Left lung (tissue), 10 donors: ENCODE data around the gene SAMD4B. TPM values are rescaled to one million over a fixed set of nuclear protein-coding genes. Genes with fewer than 3 reads are reported as not detected.
A peak's percentile ranks its signal among the peaks of the same experiment; 100 is the strongest.

Experiments
- ATAC-seq: fragments of 200-7000 bp; cut with Tn5 transposase; one replicate; pipeline ENCODE4 v1.9.1; 2020; ENCODE audit warnings: moderate library complexity
- DNase-seq, 4 donors: peaks; one replicate each; pipeline ENCODE4 v3.0.0-alpha.2; 2013 to 2020
- H3K27ac ChIP-seq, 2 donors: fragments of 200-600 bp; sonication (generic) in 1 of 2; one replicate each; pipeline versions ENCODE4 v1.5.0 to v1.8.0; 2020 to 2021
- H3K27me3 ChIP-seq, 2 donors: fragments of 200-600 bp; sonication (generic) in 1 of 2; one replicate each; pipeline versions ENCODE4 v1.5.0 to v1.8.0; 2020 to 2021
- H3K36me3 ChIP-seq, 2 donors: fragments of 200-600 bp; sonication (generic) in 1 of 2; one replicate each; pipeline versions ENCODE4 v1.5.0 to v1.8.0; 2020 to 2021
- H3K4me1 ChIP-seq, 2 donors: fragments of 200-600 bp; one replicate each; pipeline ENCODE4 v1.8.0; 2021
- H3K4me3 ChIP-seq, 2 donors: fragments of 200-600 bp; sonication (generic) in 1 of 2; one replicate each; pipeline versions ENCODE4 v1.5.0 to v1.8.0; 2020 to 2021; ENCODE audit warnings: mild to moderate bottlenecking in 1 of 2
- H3K9me3 ChIP-seq, 2 donors: fragments of 200-600 bp; sonication (generic) in 1 of 2; one replicate each; pipeline versions ENCODE4 v1.5.0 to v1.8.0; 2020 to 2021
- intact Hi-C, 2 donors: fragments of 100-400 bp; cut with DNase I; formaldehyde crosslinking; loops; one replicate each; pipeline versions ENCODE4 v1.11.2 to v1.14.2; 2022
- polyA plus RNA-seq, 6 donors: library from polyadenylated mRNA; unstranded; fragments of 120-200 nt; gene quantifications; one replicate each; pipeline ENCODE4 v1.2.1, GENCODE V29; 2013; ENCODE audit not compliant: insufficient read length in 6 of 6
- total RNA-seq, 2 donors: library from RNA; stranded (reverse); fragmentation: NEBNext Ultra II Directional; extraction: Animal tissue kit (Norgen Biotek cat#: 25700); gene quantifications; one replicate each; pipeline ENCODE4 v1.2.1, GENCODE V29; 2021
- TF ChIP-seq, protein P1 (sequence below), 2 donors: fragments of 200-600 bp; sonication (generic) in 1 of 2; IDR thresholded peaks; one replicate each; pipeline versions ENCODE4 v1.5.0 to v1.8.0; 2021; ENCODE audit warnings: antibody characterized with exemption in 2 of 2
- donor health status: DM: no; HTN: yes; CAD: no.
- donor health status: DM: no; HTN: no; CAD: no.

SAMD4B gene
- total and polyA plus RNA-seq, 8 donors: 74.1 to 127 (median 107) TPM

GRCh38 chr19:39401549-39402345 lies 59.5 kb downstream of the SAMD4B start:
- peaks cover 29 to 92% of the 10 kb centered on the region in 2 donors for H3K4me1 ChIP-seq
- intact Hi-C loops: no loop called here
- peaks cover 0 to 7% of the 10 kb centered on the region in 2 donors for H3K36me3 ChIP-seq
- no peaks in the 10 kb centered on the region for H3K9me3 ChIP-seq
- H3K27me3 ChIP-seq: no peaks in the 10 kb centered on the region
- peak overlapping the region; percentile 96 to 100 for H3K27ac ChIP-seq
- H3K4me3 ChIP-seq: peak overlapping the region in 1 of 2 donors; percentile 47
- DNase-seq (peak in 1 of 4 donors; percentile 84), ATAC-seq (no peak)
- TF ChIP-seq, protein P1, sequence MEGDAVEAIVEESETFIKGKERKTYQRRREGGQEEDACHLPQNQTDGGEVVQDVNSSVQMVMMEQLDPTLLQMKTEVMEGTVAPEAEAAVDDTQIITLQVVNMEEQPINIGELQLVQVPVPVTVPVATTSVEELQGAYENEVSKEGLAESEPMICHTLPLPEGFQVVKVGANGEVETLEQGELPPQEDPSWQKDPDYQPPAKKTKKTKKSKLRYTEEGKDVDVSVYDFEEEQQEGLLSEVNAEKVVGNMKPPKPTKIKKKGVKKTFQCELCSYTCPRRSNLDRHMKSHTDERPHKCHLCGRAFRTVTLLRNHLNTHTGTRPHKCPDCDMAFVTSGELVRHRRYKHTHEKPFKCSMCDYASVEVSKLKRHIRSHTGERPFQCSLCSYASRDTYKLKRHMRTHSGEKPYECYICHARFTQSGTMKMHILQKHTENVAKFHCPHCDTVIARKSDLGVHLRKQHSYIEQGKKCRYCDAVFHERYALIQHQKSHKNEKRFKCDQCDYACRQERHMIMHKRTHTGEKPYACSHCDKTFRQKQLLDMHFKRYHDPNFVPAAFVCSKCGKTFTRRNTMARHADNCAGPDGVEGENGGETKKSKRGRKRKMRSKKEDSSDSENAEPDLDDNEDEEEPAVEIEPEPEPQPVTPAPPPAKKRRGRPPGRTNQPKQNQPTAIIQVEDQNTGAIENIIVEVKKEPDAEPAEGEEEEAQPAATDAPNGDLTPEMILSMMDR (IDR thresholded peaks at IDR 0.05): no peak

DNA sequence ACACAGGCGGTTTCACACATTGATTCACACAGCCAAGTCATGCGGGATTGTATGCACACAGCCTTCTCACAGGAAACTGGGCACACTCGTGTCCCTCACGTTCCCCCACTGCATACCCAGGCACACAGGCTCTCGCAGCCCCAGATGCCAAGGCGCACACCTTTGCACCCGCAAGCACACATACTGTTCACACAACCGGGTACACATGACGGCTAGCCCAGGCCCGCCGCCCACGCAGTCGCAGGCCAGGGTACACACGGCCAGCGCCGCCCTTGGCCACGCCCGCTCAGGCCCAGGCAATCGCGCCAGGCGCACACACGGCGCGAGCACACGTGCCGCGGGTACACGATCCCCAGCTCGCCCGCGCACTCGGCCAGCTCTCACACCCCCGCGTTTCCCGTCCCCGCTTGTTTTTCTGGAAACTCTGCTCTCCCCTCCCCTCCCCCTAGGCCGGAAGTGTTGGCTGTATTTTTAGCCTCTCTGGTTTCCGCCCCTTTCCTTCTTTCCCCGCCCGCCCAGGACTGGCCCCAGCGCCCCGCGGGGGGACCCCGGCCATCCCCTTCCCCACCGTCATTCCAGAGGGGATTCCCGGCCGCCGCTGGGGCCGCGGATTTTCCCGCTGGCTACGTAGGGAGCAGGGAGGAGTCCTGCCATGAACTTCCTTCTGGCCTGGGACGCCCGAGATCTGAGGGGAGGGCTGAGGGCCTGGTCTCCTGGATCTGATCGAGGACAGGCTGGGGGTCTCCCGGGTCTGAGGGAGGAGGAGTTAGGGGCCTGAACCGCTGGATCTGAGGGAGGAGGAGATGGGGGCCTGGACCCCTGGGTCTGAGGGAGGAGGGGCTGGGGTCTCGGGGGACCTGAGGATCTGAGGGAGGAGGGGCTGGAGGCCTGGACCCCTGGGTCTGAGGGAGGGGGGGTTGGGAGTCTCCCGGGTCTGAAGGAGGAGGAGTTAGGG lies 60.4 kb downstream of the SAMD4B start:
- peak overlapping the region; percentile 96 to 100 for H3K27ac ChIP-seq
- peak overlapping the region; percentile 29 to 47 for H3K4me3 ChIP-seq
- DNase-seq (peak; percentile 89 to 96 (median 94)), ATAC-seq (peak; percentile 34)
- TF ChIP-seq, protein P1 (IDR thresholded peaks at IDR 0.05): no peak
- peaks cover 29 to 83% of the 10 kb centered on the region in 2 donors for H3K4me1 ChIP-seq
- no peaks in the 10 kb centered on the region for H3K27me3 ChIP-seq
- peaks cover under 1 to 6% of the 10 kb centered on the region in 2 donors for H3K36me3 ChIP-seq
- intact Hi-C loops: no loop called here
- H3K9me3 ChIP-seq: no peaks in the 10 kb centered on the region

GRCh38 chr19:39403331-39404312 lies 61.4 kb downstream of the SAMD4B start:
- Histone ChIP-seq H3K36me3 (peaks cover 9 to 16% of the 10 kb centered on the region in 2 donors), H3K4me3 (peak overlapping the region; percentile 29 to 47), H3K27me3 (no peaks in the 10 kb centered on the region), H3K27ac (peak overlapping the region; percentile 96 to 100), H3K9me3 (no peaks in the 10 kb centered on the region), H3K4me1 (peaks cover 19 to 73% of the 10 kb centered on the region in 2 donors)
- intact Hi-C loops: no loop called here
- peak; percentile 49 for ATAC-seq
- DNase-seq: peak; percentile 93 to 100 (median 98)
- TF ChIP-seq, protein P1 (IDR thresholded peaks at IDR 0.05): no peak

GRCh38 chr19:39405261-39405957 lies 63.2 kb downstream of the SAMD4B start:
- Histone ChIP-seq H3K9me3 (no peaks in the 10 kb centered on the region), H3K4me1 (peaks cover 19 to 62% of the 10 kb centered on the region in 2 donors), H3K27me3 (no peaks in the 10 kb centered on the region), H3K36me3 (peaks cover 9 to 21% of the 10 kb centered on the region in 2 donors), H3K27ac (peak overlapping the region; percentile 98 to 100), H3K4me3 (peak overlapping the region in 1 of 2 donors; percentile 100)
- DNase-seq (no peak), ATAC-seq (no peak)
- intact Hi-C loops: no loop called here
- TF ChIP-seq, protein P1 (IDR thresholded peaks at IDR 0.05): no peak
